CD14-positive monocyte (primary cell): ENCODE results near the gene FNDC11. TPM values are rescaled to one million over a fixed set of nuclear protein-coding genes. Genes with fewer than 3 reads are reported as not detected.

Experiments
- DNase-seq, 3 donors: peaks; one replicate each; pipeline ENCODE4 v3.0.0-alpha.2; 2011 to 2022
- H2AFZ ChIP-seq: 2 replicates; pipeline ENCODE4 v1.6.0; 2012; ENCODE audit warnings: mild to moderate bottlenecking, low read depth, low read length, inconsistent platforms; ENCODE audit not compliant: insufficient read depth, poor library complexity, severe bottlenecking
- H3K27ac ChIP-seq, 2 donors: 1 replicate in 1 of 2; 2 replicates in 1 of 2; pipeline ENCODE4 v1.5.1; 2012 to 2013; ENCODE audit warnings: low read length in 2 of 2, control low read depth in 1 of 2, inconsistent platforms in 1 of 2, low read depth in 1 of 2, mild to moderate bottlenecking in 1 of 2
- H3K27me3 ChIP-seq, 2 donors: one replicate each; pipeline versions ENCODE4 v1.6.0 to v1.6.1; 2011 to 2013; ENCODE audit warnings: low read length in 2 of 2; ENCODE audit not compliant: control insufficient read depth in 2 of 2, insufficient read depth in 2 of 2
- H3K36me3 ChIP-seq, 2 donors: replicated peaks in 1 of 2; 1 replicate in 1 of 2; 2 replicates in 1 of 2; pipeline versions ENCODE4 v1.5.1 to v1.6.1; 2012 to 2013; ENCODE audit warnings: low read length in 2 of 2, control low read depth in 1 of 2, inconsistent platforms in 1 of 2, mild to moderate bottlenecking in 1 of 2; ENCODE audit not compliant: insufficient read depth in 2 of 2, control insufficient read depth in 1 of 2
- H3K4me1 ChIP-seq, 2 donors: 1 replicate in 1 of 2; 2 replicates in 1 of 2; pipeline versions ENCODE4 v1.5.1 to v1.6.1; 2012 to 2013; ENCODE audit warnings: low read length in 2 of 2, control low read depth in 1 of 2, inconsistent platforms in 1 of 2, mild to moderate bottlenecking in 1 of 2, moderate library complexity in 1 of 2; ENCODE audit not compliant: insufficient read depth in 2 of 2, control insufficient read depth in 1 of 2
- H3K4me2 ChIP-seq: replicated peaks from 2 replicates; pipeline ENCODE3; 2012; ENCODE audit warnings: low read length, moderate library complexity, mild to moderate bottlenecking; ENCODE audit not compliant: poor library complexity, severe bottlenecking; ENCODE audit errors: extremely low read depth
- H3K4me3 ChIP-seq, 3 experiments: fragments of 200-600 bp in 1 of 3; sonication (generic) in 1 of 3; replicated peaks in 1 of 3; 1 replicate in 2 of 3; 2 replicates in 1 of 3; pipeline ENCODE4 v1.5.1; 2011 to 2013; ENCODE audit warnings: low read length in 3 of 3, mild to moderate bottlenecking in 3 of 3, control low read depth in 2 of 3, low read depth in 2 of 3, inconsistent platforms in 1 of 3, moderate library complexity in 1 of 3
- H3K79me2 ChIP-seq: 2 replicates; pipeline ENCODE4 v1.6.0; 2012; ENCODE audit warnings: mild to moderate bottlenecking, control low read depth, inconsistent platforms, low read length, moderate library complexity; ENCODE audit not compliant: insufficient read depth
- H3K9ac ChIP-seq: 2 replicates; pipeline ENCODE4 v1.6.0; 2017; ENCODE audit warnings: low read length, mild to moderate bottlenecking; ENCODE audit not compliant: insufficient read depth, poor library complexity, severe bottlenecking
- H3K9me3 ChIP-seq, 2 donors: replicated peaks in 1 of 2; 1 replicate in 1 of 2; 2 replicates in 1 of 2; pipeline versions ENCODE4 v1.5.1 to v1.6.1; 2012 to 2013; ENCODE audit warnings: low read length in 2 of 2, control low read depth in 1 of 2; ENCODE audit not compliant: control insufficient read depth in 1 of 2, insufficient read depth in 1 of 2
- H4K20me1 ChIP-seq: 2 replicates; pipeline ENCODE4 v1.6.0; 2012; ENCODE audit warnings: mild to moderate bottlenecking, low read length, control low read depth, moderate library complexity; ENCODE audit not compliant: insufficient read depth
- H3K27ac Mint-ChIP-seq, 7 donors: one replicate each; pipeline ENCODE4 v1.8.0; 2020; ENCODE audit warnings: mild to moderate bottlenecking in 7 of 7, mixed read lengths in 7 of 7, moderate library complexity in 6 of 7, inconsistent platforms in 2 of 7
- H3K27me3 Mint-ChIP-seq, 3 donors: one replicate each; pipeline ENCODE4 v1.8.0; 2021 to 2022; ENCODE audit warnings: low read depth in 3 of 3, mild to moderate bottlenecking in 3 of 3, mixed read lengths in 3 of 3, moderate library complexity in 3 of 3, inconsistent platforms in 1 of 3
- H3K36me3 Mint-ChIP-seq, 2 donors: one replicate each; pipeline ENCODE4 v1.8.0; 2020; ENCODE audit warnings: mixed read lengths in 2 of 2, inconsistent platforms in 1 of 2, mild to moderate bottlenecking in 1 of 2
- H3K4me1 Mint-ChIP-seq: one replicate; pipeline ENCODE4 v1.8.0; 2020; ENCODE audit warnings: mild to moderate bottlenecking, mixed read lengths
- H3K4me3 Mint-ChIP-seq, 2 donors: one replicate each; pipeline ENCODE4 v1.8.0; 2020; ENCODE audit warnings: mild to moderate bottlenecking in 2 of 2, mixed read lengths in 2 of 2, moderate library complexity in 1 of 2
- H3K9me3 Mint-ChIP-seq, 7 donors: one replicate each; pipeline ENCODE4 v1.8.0; 2020 to 2022; ENCODE audit warnings: mixed read lengths in 7 of 7, mild to moderate bottlenecking in 6 of 7, moderate library complexity in 6 of 7, inconsistent platforms in 2 of 7
- WGBS: methylation state at CpG from one replicate; pipeline ENCODE4 v1.1.5; 2013; ENCODE audit warnings: missing lambda C conversion rate; ENCODE audit not compliant: insufficient coverage; 5-methylcytosine and 5-hydroxymethylcytosine counted together
- intact Hi-C, 2 donors: fragments of 100-400 bp; cut with micrococcal nuclease; formaldehyde crosslinking; loops; one replicate each; pipeline versions ENCODE4 v1.15.0 to v1.15.1; 2023
- polyA plus RNA-seq, 3 donors: library from polyadenylated mRNA; depleted of rRNA in 1 of 3; unstranded in 2 of 3; stranded (reverse) in 1 of 3; fragments of 300-500 nt in 2 of 3; fragments of >200 nt in 1 of 3; fragmentation: Illumina TruSeq in 2 of 3; gene quantifications; 1 replicate in 2 of 3; 2 replicates in 1 of 3; pipeline ENCODE4 v1.2.3, GENCODE V29; 2012 to 2021
- TF ChIP-seq, protein P1 (sequence below): fragments of 200-600 bp; IDR thresholded peaks from one replicate; pipeline ENCODE4 v1.8.0; 2022; ENCODE audit warnings: antibody characterized with exemption, mild to moderate bottlenecking

Gene FNDC11
- polyA plus RNA-seq, 3 donors, result 0.23 TPM; not detected in 2

DNA sequence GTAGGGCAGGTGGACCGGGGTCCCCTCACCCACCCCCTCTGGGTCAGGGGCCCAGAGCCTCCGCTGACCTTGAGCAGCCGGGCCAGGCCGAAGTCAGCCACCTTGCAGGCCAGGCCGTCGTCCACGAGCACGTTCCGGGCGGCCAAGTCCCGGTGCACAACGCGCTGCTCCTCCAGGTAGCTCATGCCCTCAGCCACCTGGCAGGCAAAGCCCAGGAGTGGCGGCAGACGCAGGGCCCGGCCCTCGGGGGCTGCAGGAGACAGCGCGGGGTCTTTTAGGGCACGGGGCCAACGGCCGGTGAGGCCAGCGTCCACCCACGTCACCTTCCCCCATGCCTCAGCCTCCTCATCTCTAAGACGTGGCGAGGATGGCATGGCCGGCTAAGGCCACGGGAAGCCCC lies 12.6 kb upstream of the FNDC11 start:
- H3K4me1 Mint-ChIP-seq, result peaks cover 16% of the 10 kb centered on the region
- DNase-seq, result no peak
- Histone ChIP-seq H4K20me1 (no peaks in the 10 kb centered on the region), H2AFZ (no peak overlapping the region), H3K79me2 (no peaks in the 10 kb centered on the region), H3K27me3 (peaks cover 0 to 33% of the 10 kb centered on the region in 2 donors), H3K9ac (no peak overlapping the region), H3K27ac (no peak overlapping the region), H3K4me2 (no peak overlapping the region), H3K4me1 (peaks cover 20 to 25% of the 10 kb centered on the region in 2 donors), H3K4me3 (no peak overlapping the region), H3K36me3 (no peaks in the 10 kb centered on the region), H3K9me3 (no peaks in the 10 kb centered on the region)
- H3K4me3 Mint-ChIP-seq, result no peak overlapping the region
- H3K27me3 Mint-ChIP-seq, result peaks cover 11 to 37% (median 13%) of the 10 kb centered on the region in 3 donors
- peaks cover 0 to 1% (median 0%) of the 10 kb centered on the region in 7 donors for H3K9me3 Mint-ChIP-seq
- intact Hi-C loops, result no loop called here
- TF ChIP-seq, protein P1, sequence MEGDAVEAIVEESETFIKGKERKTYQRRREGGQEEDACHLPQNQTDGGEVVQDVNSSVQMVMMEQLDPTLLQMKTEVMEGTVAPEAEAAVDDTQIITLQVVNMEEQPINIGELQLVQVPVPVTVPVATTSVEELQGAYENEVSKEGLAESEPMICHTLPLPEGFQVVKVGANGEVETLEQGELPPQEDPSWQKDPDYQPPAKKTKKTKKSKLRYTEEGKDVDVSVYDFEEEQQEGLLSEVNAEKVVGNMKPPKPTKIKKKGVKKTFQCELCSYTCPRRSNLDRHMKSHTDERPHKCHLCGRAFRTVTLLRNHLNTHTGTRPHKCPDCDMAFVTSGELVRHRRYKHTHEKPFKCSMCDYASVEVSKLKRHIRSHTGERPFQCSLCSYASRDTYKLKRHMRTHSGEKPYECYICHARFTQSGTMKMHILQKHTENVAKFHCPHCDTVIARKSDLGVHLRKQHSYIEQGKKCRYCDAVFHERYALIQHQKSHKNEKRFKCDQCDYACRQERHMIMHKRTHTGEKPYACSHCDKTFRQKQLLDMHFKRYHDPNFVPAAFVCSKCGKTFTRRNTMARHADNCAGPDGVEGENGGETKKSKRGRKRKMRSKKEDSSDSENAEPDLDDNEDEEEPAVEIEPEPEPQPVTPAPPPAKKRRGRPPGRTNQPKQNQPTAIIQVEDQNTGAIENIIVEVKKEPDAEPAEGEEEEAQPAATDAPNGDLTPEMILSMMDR, result no peak
- no peak overlapping the region for H3K27ac Mint-ChIP-seq
- WGBS, result 96% methylated on average over 25 of the region's 28 CpGs
- peaks cover 0 to under 1% of the 10 kb centered on the region in 2 donors for H3K36me3 Mint-ChIP-seq

GRCh38 chr20:63542031-63542559 lies 11.9 kb upstream of the FNDC11 start:
- Histone ChIP-seq H3K9me3 (no peaks in the 10 kb centered on the region), H3K36me3 (no peaks in the 10 kb centered on the region), H3K4me2 (no peak overlapping the region), H4K20me1 (no peaks in the 10 kb centered on the region), H3K9ac (no peak overlapping the region), H3K27me3 (peaks cover 0 to 39% of the 10 kb centered on the region in 2 donors), H3K79me2 (no peaks in the 10 kb centered on the region), H2AFZ (no peak overlapping the region), H3K4me3 (no peak overlapping the region), H3K27ac (no peak overlapping the region), H3K4me1 (peaks cover 13 to 18% of the 10 kb centered on the region in 2 donors)
- Mint-ChIP-seq H3K9me3 (peaks cover 0 to 1% (median 0%) of the 10 kb centered on the region in 7 donors), H3K27me3 (peaks cover 16 to 45% (median 17%) of the 10 kb centered on the region in 3 donors), H3K27ac (no peak overlapping the region), H3K4me3 (no peak overlapping the region), H3K36me3 (no peaks in the 10 kb centered on the region), H3K4me1 (peaks cover 8% of the 10 kb centered on the region)
- DNase-seq, result no peak
- TF ChIP-seq, protein P1, result no peak
- 88% methylated on average over 32 of the region's 36 CpGs for WGBS
- intact Hi-C loops, result no loop called here
